GM18951 (cell line): ENCODE data around the gene MAP3K20.
"Not testable (repeated sequence)": the region's sequence is repeated elsewhere in the genome, so short reads cannot be mapped to it uniquely, and the experiment has no call there.

Experiments used
- POLR2A ChIP-seq: IDR thresholded peaks from 4 replicates; pipeline ENCODE4 v1.6.1; 2011; ENCODE audit warnings: mild to moderate bottlenecking; ENCODE audit not compliant: insufficient read length, insufficient read depth; ENCODE audit errors: extremely low read depth
- in situ Hi-C: fragments of 300-500 bp; cut with MboI; formaldehyde crosslinking; loops from one replicate; pipeline ENCODE4 v1.12.0; 2022; ENCODE audit warnings: low sequenced_read_pairs, mixed read lengths, inconsistent platforms; ENCODE audit not compliant: unreplicated experiment

The MAP3K20 gene

GRCh38 chr2:173248381-173248780, 172.7 kb downstream of the MAP3K20 start:
- TF ChIP-seq POLR2A: no peak
- in situ Hi-C loops: no loop called here

- TF ChIP-seq POLR2A: no peak
- in situ Hi-C loops: no loop called here
Observed at GRCh38 chr2:173249661-173250641, 174.3 kb downstream of the MAP3K20 start.

- TF ChIP-seq POLR2A: no peak
- in situ Hi-C loops: no loop called here
Observed at GRCh38 chr2:173251225-173251624, 175.6 kb downstream of the MAP3K20 start.

GRCh38 chr2:173252581-173252980, 176.9 kb downstream of the MAP3K20 start:
- in situ Hi-C loops: no loop called here
- no peak for TF ChIP-seq POLR2A

- in situ Hi-C loops: no loop called here
- no peak for TF ChIP-seq POLR2A
Observed at GRCh38 chr2:173254659-173255058, 179.0 kb downstream of the MAP3K20 start.

GRCh38 chr2:173258701-173259100, 183.1 kb downstream of the MAP3K20 start:
- no peak for TF ChIP-seq POLR2A
- in situ Hi-C loops: no loop called here

GRCh38 chr2:173262356-173262755, 186.7 kb downstream of the MAP3K20 start:
- in situ Hi-C loops: not testable (repeated sequence)

- no peak for TF ChIP-seq POLR2A
- in situ Hi-C loops: no loop called here
Observed at GRCh38 chr2:173264151-173264550, 188.5 kb downstream of the MAP3K20 start.

- in situ Hi-C loops: no loop called here
Observed at GRCh38 chr2:173264603-173265366, 189.1 kb downstream of the MAP3K20 start.

GRCh38 chr2:173271135-173271534, 195.5 kb downstream of the MAP3K20 start:
- in situ Hi-C loops: no loop called here

More at GRCh38 chr2:173264603-173265366, 189.1 kb downstream of the MAP3K20 start:
- TF ChIP-seq POLR2A: no peak

GRCh38 chr2:173271825-173272224, 196.2 kb downstream of the MAP3K20 start:
- no peak for TF ChIP-seq POLR2A
- in situ Hi-C loops: no loop called here

More at GRCh38 chr2:173271135-173271534, 195.5 kb downstream of the MAP3K20 start:
- TF ChIP-seq POLR2A: no peak

GRCh38 chr2:173272849-173273248, 197.2 kb downstream of the MAP3K20 start:
- no peak for TF ChIP-seq POLR2A
- in situ Hi-C loops: no loop called here

GRCh38 chr2:173278794-173279526, 203.3 kb downstream of the MAP3K20 start:
- in situ Hi-C loops: no loop called here
- TF ChIP-seq POLR2A: no peak

GRCh38 chr2:173279527-173279868, 203.9 kb downstream of the MAP3K20 start:
- in situ Hi-C loops: no loop called here
- no peak for TF ChIP-seq POLR2A
